Activated naive CD8-positive, alpha-beta T cell (primary cell): Measurements from ENCODE around the gene BRAF.
"Not testable (repeated sequence)": the region's sequence is repeated elsewhere in the genome, so short reads cannot be mapped to it uniquely, and the experiment has no call there.

ENCODE experiments used
- H3K27ac Mint-ChIP-seq: one replicate; pipeline ENCODE4 v1.8.0; 2021; ENCODE audit warnings: mixed read lengths
- H3K27me3 Mint-ChIP-seq: one replicate; pipeline ENCODE4 v1.8.0; 2021; ENCODE audit warnings: mixed read lengths
- H3K36me3 Mint-ChIP-seq: one replicate; pipeline ENCODE4 v1.8.0; 2021; ENCODE audit warnings: mixed read lengths
- H3K4me1 Mint-ChIP-seq: one replicate; pipeline ENCODE4 v1.8.0; 2021; ENCODE audit warnings: low read depth, mixed read lengths
- H3K4me3 Mint-ChIP-seq: one replicate; pipeline ENCODE4 v1.8.0; 2021; ENCODE audit warnings: mild to moderate bottlenecking, mixed read lengths
- H3K9me3 Mint-ChIP-seq: one replicate; pipeline ENCODE4 v1.8.0; 2021; ENCODE audit warnings: low read depth, mixed read lengths

Gene BRAF

DNA sequence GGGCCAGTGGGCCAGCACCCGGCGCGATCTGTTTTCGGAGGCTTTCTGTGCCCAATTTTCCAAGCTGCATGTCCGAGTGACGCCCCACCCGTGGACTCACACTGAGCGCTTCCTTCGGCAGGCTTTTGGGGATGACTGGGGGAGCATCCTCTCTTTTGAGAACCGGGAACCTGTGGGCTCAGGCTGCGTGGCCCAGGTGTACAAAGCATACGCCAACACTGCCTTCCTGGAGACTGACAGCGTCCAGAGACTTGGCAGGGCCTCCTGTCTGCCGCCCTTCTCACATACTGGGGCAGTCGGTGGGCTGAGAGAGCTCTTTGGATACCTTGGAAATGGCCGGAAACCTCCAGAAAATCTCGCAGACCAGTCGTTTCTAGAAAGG is 251.0 kb downstream of the BRAF start:
- no peaks in the 10 kb centered on the region for H3K9me3 Mint-ChIP-seq
- no peaks in the 10 kb centered on the region for H3K27me3 Mint-ChIP-seq
- H3K27ac Mint-ChIP-seq, result peak overlapping the region; percentile 83
- peak overlapping the region; percentile 90 for H3K4me3 Mint-ChIP-seq
- H3K4me1 Mint-ChIP-seq, result peaks cover 33% of the 10 kb centered on the region
- peaks cover 3% of the 10 kb centered on the region for H3K36me3 Mint-ChIP-seq

DNA sequence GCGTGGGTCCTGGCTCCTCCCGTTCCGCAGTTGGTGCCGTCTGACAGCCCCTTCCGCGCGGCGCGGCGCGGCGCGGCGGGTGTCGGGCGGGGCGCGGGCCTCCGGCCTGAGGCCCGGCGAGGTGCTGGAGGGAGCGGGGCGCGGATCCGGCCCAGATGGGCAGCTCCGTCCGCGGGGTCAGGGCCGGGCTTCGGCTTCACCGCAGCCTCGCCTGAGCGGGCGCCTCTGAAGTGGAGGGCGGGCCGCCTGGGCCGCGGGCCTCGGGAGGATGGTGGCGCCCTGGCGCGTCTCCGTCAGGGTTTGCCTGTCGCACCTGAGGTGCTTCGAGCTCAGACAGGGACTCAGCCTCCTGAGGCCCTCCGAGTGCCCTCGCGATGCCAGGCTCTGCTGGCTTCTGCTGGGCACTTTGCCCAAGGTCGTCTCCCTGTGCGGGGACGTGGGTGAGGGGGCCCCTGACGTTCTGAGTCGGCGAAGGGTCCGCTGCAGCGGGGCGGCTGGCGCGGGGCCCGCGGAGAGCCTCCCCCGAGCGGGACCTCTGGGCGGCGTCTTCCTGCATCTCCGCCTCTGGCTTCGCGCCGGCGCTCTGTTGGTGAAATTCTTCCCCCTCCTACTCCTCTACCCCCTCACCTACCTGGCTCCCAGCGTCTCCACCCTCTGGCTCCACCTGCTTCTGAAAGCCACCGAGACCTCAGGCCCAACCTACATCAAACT is 251.5 kb downstream of the BRAF start:
- Mint-ChIP-seq H3K4me3 (peak overlapping the region; percentile 90), H3K27ac (peak overlapping the region; percentile 83), H3K9me3 (no peaks in the 10 kb centered on the region)

DNA sequence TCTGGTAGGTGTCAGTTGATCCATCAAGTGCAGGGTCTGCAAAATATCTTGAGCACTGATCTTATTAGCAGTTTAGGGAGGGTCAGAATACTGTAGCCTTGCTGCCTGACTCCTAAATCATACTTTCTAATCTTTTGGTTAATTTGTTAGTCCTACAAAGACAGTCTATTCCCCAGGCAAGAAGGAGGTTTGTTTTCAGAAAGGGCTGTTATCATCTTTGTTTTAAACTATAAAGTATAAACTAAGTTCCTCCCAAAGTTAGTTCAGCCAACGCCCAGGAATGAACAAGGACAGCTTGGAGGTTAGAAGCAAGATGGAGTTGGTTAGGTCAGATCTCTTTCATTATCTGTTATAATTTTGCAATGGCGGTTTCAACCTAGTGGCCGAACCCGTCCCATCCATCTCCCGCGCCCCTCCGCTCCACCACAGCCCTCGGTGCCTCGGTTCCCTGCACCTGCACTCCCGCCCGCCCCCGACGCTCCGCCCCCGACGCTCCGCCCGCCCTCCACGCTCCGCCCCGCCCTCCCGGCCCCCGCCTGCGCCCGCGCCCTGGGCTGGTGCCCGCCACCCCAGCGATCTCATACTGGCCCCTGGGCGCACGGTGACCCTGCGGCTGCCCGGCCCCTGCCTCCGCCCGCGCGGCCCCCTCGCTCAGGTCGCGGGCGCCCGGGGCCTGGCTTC is 252.2 kb downstream of the BRAF start, which contains the start of gene ADCK2:
ADCK2 (plus strand) TSS at position 564 of the 681 bp plus-strand sequence. CDS start 386 bp downstream, outside the sequence.
- no peaks in the 10 kb centered on the region for H3K36me3 Mint-ChIP-seq
- no peaks in the 10 kb centered on the region for H3K9me3 Mint-ChIP-seq
- no peaks in the 10 kb centered on the region for H3K27me3 Mint-ChIP-seq
- peak within 1 kb of the TSS; percentile 90 for H3K4me3 Mint-ChIP-seq
- peaks cover 33% of the 10 kb centered on the region for H3K4me1 Mint-ChIP-seq
- peak within 1 kb of the TSS; percentile 83 for H3K27ac Mint-ChIP-seq

More for the DNA sequence above, 251.5 kb downstream of the BRAF start:
- Mint-ChIP-seq H3K36me3 (peaks cover under 1% of the 10 kb centered on the region), H3K27me3 (no peaks in the 10 kb centered on the region), H3K4me1 (peaks cover 33% of the 10 kb centered on the region)

DNA sequence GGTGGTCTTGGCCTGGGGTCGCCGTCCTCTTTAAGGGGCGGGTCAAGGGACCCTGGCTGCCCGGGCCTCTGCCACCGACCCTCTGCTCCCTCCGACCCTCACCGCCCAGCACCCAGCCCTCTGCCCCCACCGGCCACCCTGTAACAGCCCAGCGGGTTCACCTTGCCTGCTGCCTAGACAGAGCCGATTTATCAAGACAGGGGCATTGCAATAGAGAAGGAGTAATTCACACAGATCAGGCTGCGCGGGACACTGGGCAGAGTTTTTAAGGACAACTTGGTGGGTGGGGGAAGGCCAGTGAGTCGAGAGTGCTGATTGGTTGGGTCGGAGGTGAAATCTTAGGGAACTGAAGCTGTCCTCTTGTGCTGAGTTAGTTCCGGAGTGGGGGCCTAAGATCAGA is 252.8 kb downstream of the BRAF start:
- Mint-ChIP-seq H3K27ac (peak overlapping the region; percentile 72), H3K4me3 (peak overlapping the region; percentile 79), H3K4me1 (peaks cover 33% of the 10 kb centered on the region), H3K9me3 (no peaks in the 10 kb centered on the region), H3K36me3 (no peaks in the 10 kb centered on the region), H3K27me3 (no peaks in the 10 kb centered on the region)

DNA sequence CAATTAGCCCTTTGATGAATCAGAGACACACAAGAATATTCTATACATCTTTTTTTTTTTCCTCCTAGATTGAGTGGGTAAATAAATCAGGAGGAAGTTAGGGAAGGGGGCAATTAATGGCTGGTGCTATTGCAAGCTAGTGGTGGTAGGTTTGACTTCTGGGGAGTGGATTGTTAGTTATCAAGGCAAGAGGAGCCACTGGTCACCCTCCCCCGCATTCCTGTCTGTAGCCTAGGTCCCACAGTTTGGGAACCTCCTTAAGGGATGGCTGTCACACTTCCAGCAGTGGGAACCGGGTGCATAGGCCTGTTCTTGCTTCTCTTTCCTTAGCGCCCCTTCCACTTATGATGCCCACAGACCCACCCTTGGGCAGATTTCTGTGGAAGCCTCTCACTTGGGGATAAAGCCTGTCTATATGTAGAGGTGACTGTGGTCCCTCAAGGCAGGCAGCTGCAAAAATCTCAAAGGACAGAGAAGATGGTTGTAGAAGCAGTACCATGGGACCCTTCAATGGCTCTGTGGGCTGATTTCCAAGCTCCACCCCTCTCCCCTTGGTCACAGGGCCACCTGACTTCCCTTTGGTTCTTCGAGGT is 254.3 kb downstream of the BRAF start:
- no peaks in the 10 kb centered on the region for H3K9me3 Mint-ChIP-seq
- H3K4me3 Mint-ChIP-seq, result no peak overlapping the region
- no peaks in the 10 kb centered on the region for H3K36me3 Mint-ChIP-seq
- no peak overlapping the region for H3K27ac Mint-ChIP-seq
- peaks cover 24% of the 10 kb centered on the region for H3K4me1 Mint-ChIP-seq
- H3K27me3 Mint-ChIP-seq, result no peaks in the 10 kb centered on the region

DNA sequence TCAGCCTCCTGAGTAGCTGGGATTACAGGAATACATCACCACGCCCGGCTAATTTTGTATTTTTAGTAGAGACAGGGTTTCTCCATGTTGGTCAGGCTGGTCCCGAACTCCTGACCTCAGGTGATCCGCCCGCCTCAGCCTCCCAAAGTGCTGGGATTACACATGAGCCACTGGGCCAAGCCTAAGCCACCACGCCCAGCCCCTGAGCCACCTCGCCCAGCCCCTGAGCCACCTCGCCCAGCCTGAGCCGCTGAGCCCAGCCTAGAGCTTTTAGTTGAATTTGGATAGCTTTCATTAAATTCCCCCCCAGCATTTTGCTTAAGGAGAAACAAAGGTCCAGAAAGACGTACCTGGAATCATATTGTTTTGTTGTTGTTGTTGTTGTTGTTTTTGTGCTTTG is 254.9 kb downstream of the BRAF start:
- not testable (repeated sequence) for H3K27ac Mint-ChIP-seq, H3K27me3 Mint-ChIP-seq, H3K9me3 Mint-ChIP-seq, H3K4me3 Mint-ChIP-seq, H3K36me3 Mint-ChIP-seq
- peaks cover 20% of the 10 kb centered on the region for H3K4me1 Mint-ChIP-seq

DNA sequence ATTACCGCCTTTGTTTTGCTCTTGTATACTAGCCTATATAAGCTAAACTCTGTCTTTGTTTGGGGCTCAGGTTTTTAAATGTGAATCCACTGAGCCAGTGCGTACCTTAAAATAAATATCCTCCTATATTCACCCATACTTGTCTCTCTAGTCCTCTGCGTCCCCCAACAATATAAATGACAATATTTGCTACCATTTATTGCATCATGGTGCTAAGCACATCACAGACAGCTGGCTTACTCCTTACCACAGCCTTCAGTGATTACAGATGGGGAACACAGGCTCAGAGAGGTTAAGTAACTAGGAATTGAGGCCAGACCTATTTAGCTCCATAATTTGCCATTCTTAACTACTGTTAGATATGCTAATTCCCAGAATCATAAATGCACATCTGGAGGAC is 255.4 kb downstream of the BRAF start:
- Mint-ChIP-seq H3K36me3 (no peaks in the 10 kb centered on the region), H3K4me1 (peaks cover 15% of the 10 kb centered on the region), H3K27ac (no peak overlapping the region), H3K4me3 (no peak overlapping the region), H3K27me3 (no peaks in the 10 kb centered on the region), H3K9me3 (no peaks in the 10 kb centered on the region)
